GM12891 (cell line): ENCODE data around the gene TAOK1. TPM values are rescaled to one million over a fixed set of nuclear protein-coding genes. Genes with fewer than 3 reads are reported as not detected.
"Not testable (repeated sequence)": the region's sequence is repeated elsewhere in the genome, so short reads cannot be mapped to it uniquely, and the experiment has no call there.

Experiments
- DNase-seq: peaks from one replicate; pipeline ENCODE4 v3.0.0; 2011; ENCODE audit warnings: low spot score; ENCODE audit not compliant: insufficient read length
- FAIRE-seq: peaks from 2 replicates; lab custom pipeline; 2011; peaks lifted over from hg19 to GRCh38; lab: Jason Lieb, UNC
- PAX5 ChIP-seq: IDR thresholded peaks from 2 replicates; pipeline ENCODE4 v1.6.1; 2011; ENCODE audit warnings: low read length, moderate library complexity, mild to moderate bottlenecking; ENCODE audit not compliant: insufficient read depth, severe bottlenecking
- POLR2A ChIP-seq: IDR thresholded peaks from 2 replicates; pipeline ENCODE4 v1.6.1; 2011; ENCODE audit warnings: low read depth, low read length, control low read depth
- POLR2AphosphoS5 ChIP-seq: IDR thresholded peaks from 2 replicates; pipeline ENCODE4 v1.6.1; 2011; ENCODE audit warnings: low read depth, low read length, control low read depth
- POU2F2 ChIP-seq: IDR thresholded peaks from 2 replicates; pipeline ENCODE4 v1.6.1; 2011; ENCODE audit warnings: low read depth, mild to moderate bottlenecking, control low read depth, low read length, moderate library complexity
- SPI1 ChIP-seq: IDR thresholded peaks from 2 replicates; pipeline ENCODE4 v1.6.1; 2011; ENCODE audit warnings: low read depth, low read length, control low read depth
- TAF1 ChIP-seq: IDR thresholded peaks from 2 replicates; pipeline ENCODE4 v1.6.1; 2011; ENCODE audit warnings: low read depth, low read length, control low read depth
- polyA plus RNA-seq: library from polyadenylated mRNA; unstranded; fragments of >200 nt; gene quantifications from one replicate; pipeline ENCODE4 v1.2.1, GENCODE V29; 2012; ENCODE audit warnings: low read depth, missing spikeins, inconsistent platforms; ENCODE audit not compliant: missing spikeins

Gene TAOK1
- polyA plus RNA-seq = 5.6 TPM

GRCh38 chr17:29389982-29390850, at the start of gene TAOK1:
TAOK1 (plus strand) TSS chr17:29390363; CDS start chr17:29451549, 61,186 bp downstream.
- FAIRE-seq (peak; percentile 100), DNase-seq (peak; percentile 88)
- TF ChIP-seq POLR2A = peak; percentile 95
- peak; percentile 94 for TF ChIP-seq POLR2AphosphoS5
- TF ChIP-seq TAF1 = peak; percentile 73
- TF ChIP-seq SPI1 = no peak
- TF ChIP-seq PAX5 = peak; percentile 96
- TF ChIP-seq POU2F2 = peak; percentile 76; the same call in 1 of the 2 replicates

- FAIRE-seq (no peak), DNase-seq (no peak)
- TF ChIP-seq POLR2AphosphoS5 (no peak), POLR2A (no peak), SPI1 (no peak), TAF1 (no peak), POU2F2 (no peak), PAX5 (no peak)
Measured at GRCh38 chr17:29341726-29342125, 48.4 kb upstream of the TAOK1 start.

GRCh38 chr17:29342158-29342765, 47.9 kb upstream of the TAOK1 start:
- TF ChIP-seq POU2F2 (no peak), PAX5 (no peak), POLR2A (no peak), POLR2AphosphoS5 (no peak), SPI1 (no peak), TAF1 (no peak)
- FAIRE-seq (no peak), DNase-seq (no peak)

GRCh38 chr17:29344201-29344856, 45.8 kb upstream of the TAOK1 start:
- DNase-seq (no peak), FAIRE-seq (no peak)
- TF ChIP-seq POLR2A (no peak), PAX5 (no peak), POU2F2 (no peak), POLR2AphosphoS5 (no peak), TAF1 (no peak), SPI1 (no peak)

- FAIRE-seq = no peak
- TF ChIP-seq POU2F2 (no peak), POLR2A (no peak), PAX5 (no peak), TAF1 (no peak), POLR2AphosphoS5 (no peak), SPI1 (no peak)
- no peak for DNase-seq
Measured at GRCh38 chr17:29345066-29345465, 45.1 kb upstream of the TAOK1 start.

GRCh38 chr17:29345470-29345869, 44.7 kb upstream of the TAOK1 start:
- FAIRE-seq, DNase-seq: not testable (repeated sequence)

GRCh38 chr17:29346462-29346861, 43.7 kb upstream of the TAOK1 start:
- DNase-seq (no peak), FAIRE-seq (no peak)
- TF ChIP-seq POLR2A (no peak), PAX5 (no peak), TAF1 (no peak), SPI1 (no peak), POU2F2 (no peak)

- TF ChIP-seq POLR2AphosphoS5 = no peak
- no peak for TF ChIP-seq POLR2A
- no peak for TF ChIP-seq TAF1
- TF ChIP-seq POU2F2 = no peak
- DNase-seq (no peak), FAIRE-seq (no peak)
Measured at GRCh38 chr17:29347831-29348629, 42.1 kb upstream of the TAOK1 start.

GRCh38 chr17:29349409-29349808, 40.8 kb upstream of the TAOK1 start:
- no peak for DNase-seq

More at GRCh38 chr17:29349409-29349808, 40.8 kb upstream of the TAOK1 start:
- TF ChIP-seq POLR2AphosphoS5 (no peak), TAF1 (no peak), SPI1 (no peak), PAX5 (no peak), POLR2A (no peak), POU2F2 (no peak)
- FAIRE-seq = no peak
